DOHH2 (cell line): ENCODE data around the gene CCDC77.
"Not testable (repeated sequence)": the region's sequence is repeated elsewhere in the genome, so short reads cannot be mapped to it uniquely, and the experiment has no call there.

ENCODE experiments used
- EZH2phosphoT487 ChIP-seq: fragments of 200-600 bp; sonication (generic); IDR thresholded peaks from 2 replicates; pipeline ENCODE4 v1.6.1; 2017; ENCODE audit warnings: borderline replicate concordance, mild to moderate bottlenecking, antibody characterized with exemption, low read length, moderate library complexity, mixed read lengths
- TF ChIP-seq, protein P1 (sequence below): fragments of 200-600 bp; sonication (generic); IDR thresholded peaks from one replicate; pipeline ENCODE4 v1.5.1; 2014; ENCODE audit warnings: antibody characterized with exemption, mild to moderate bottlenecking, low read depth, low read length; ENCODE audit not compliant: poor library complexity, severe bottlenecking

DNA sequence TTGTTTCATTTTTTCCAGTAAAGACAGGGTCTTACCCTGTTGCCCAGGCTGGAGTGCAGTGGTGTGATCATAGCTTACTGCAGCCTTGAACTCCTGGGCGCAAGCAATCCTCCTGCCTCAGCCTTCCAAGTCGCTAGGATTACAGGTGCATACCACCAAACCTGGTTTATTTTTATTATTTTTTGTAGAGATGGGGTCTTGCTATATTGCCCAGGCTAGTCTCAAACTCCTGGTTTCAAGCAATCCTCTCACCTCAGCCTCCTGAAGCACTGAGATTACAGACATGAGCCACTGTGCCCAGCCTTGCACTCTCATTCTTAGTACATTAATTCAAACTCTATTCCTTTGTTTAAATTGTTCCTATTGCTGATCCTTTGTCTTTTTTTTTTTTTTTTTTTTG is 34.3 kb downstream of the CCDC77 start:
- TF ChIP-seq, protein P1, sequence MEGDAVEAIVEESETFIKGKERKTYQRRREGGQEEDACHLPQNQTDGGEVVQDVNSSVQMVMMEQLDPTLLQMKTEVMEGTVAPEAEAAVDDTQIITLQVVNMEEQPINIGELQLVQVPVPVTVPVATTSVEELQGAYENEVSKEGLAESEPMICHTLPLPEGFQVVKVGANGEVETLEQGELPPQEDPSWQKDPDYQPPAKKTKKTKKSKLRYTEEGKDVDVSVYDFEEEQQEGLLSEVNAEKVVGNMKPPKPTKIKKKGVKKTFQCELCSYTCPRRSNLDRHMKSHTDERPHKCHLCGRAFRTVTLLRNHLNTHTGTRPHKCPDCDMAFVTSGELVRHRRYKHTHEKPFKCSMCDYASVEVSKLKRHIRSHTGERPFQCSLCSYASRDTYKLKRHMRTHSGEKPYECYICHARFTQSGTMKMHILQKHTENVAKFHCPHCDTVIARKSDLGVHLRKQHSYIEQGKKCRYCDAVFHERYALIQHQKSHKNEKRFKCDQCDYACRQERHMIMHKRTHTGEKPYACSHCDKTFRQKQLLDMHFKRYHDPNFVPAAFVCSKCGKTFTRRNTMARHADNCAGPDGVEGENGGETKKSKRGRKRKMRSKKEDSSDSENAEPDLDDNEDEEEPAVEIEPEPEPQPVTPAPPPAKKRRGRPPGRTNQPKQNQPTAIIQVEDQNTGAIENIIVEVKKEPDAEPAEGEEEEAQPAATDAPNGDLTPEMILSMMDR: not testable (repeated sequence)
- not testable (repeated sequence) for TF ChIP-seq EZH2phosphoT487
